Sciatic nerve (tissue), 2 donors: Measurements from ENCODE around the gene FAM107A. TPM values are rescaled to one million over a fixed set of nuclear protein-coding genes. Genes with fewer than 3 reads are reported as not detected.

Source experiments
- ATAC-seq: fragments of 200-7000 bp; cut with Tn5 transposase; one replicate; pipeline ENCODE4 v1.9.1; 2020; ENCODE audit warnings: mild to moderate bottlenecking, moderate library complexity
- DNase-seq: peaks from one replicate; pipeline ENCODE4 v3.0.0-alpha.2; 2020; ENCODE audit warnings: low spot score
- intact Hi-C: fragments of 100-400 bp; cut with DNase I; formaldehyde crosslinking; loops from one replicate; pipeline ENCODE4 v1.14.2; 2022
- total RNA-seq: library from RNA; stranded (reverse); fragmentation: NEBNext Ultra II Directional; extraction: Animal tissue kit (Norgen Biotek cat#: 25700); gene quantifications from one replicate; pipeline ENCODE4 v1.2.1, GENCODE V29; 2021
- donor health status: DM: no; HTN: no; CAD: no.
- donor health status: DM: no; HTN: no; CAD: no.

Gene FAM107A
- total RNA-seq, 1 donor from 2014 or later = 38.3 TPM

DNA sequence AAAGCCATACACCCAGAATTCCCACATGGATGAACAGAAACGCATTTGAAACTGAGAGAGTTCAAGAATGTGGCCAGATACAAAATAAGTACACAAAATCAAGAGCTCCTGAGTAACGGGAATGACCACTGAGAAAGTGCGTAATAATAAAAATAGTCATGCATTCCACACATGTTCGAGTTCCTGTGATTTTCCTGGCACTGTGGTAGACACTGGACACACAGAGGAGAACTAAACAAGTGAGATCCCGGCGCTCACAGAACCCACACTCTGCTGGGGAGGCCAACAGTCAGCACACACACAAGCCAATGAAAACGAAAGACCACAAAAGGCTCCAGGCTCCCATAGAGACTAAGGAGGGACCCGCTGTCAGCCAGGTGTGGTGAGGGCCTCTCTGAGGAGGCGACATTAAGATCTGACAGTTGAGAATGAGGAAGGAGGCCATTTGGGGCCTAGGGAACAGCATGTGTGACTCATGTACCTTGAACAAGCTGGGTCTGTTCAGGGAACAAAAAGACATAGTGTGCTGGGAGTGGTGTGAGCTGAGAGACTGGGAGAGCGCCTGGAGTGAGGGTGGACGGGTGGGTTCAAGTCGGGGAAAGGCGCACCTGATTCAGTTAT, 5.1 kb downstream of the FAM107A start:
- DNase-seq (no peak), ATAC-seq (no peak)
- intact Hi-C loops = no loop called here

DNA sequence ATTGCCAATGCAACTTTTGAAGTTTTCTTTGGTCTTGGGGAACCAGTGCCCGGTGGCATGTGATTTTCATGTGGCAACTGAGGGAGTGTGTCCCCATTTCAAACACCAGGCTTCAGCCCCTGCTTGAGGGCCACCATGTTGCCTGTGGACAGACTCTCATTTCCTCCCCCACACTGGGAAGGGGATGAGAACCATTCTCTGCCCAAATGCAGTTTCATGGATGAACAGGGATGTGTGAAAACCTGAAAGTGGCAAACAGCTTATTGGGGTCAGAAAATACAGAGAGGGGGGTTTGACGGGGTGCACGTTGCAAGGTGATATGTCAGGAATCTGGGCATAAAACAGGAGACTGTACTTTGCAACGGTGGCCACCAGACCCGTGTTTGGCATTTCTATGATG, 6.3 kb downstream of the FAM107A start:
- intact Hi-C loops = no loop called here
- DNase-seq = no peak

DNA sequence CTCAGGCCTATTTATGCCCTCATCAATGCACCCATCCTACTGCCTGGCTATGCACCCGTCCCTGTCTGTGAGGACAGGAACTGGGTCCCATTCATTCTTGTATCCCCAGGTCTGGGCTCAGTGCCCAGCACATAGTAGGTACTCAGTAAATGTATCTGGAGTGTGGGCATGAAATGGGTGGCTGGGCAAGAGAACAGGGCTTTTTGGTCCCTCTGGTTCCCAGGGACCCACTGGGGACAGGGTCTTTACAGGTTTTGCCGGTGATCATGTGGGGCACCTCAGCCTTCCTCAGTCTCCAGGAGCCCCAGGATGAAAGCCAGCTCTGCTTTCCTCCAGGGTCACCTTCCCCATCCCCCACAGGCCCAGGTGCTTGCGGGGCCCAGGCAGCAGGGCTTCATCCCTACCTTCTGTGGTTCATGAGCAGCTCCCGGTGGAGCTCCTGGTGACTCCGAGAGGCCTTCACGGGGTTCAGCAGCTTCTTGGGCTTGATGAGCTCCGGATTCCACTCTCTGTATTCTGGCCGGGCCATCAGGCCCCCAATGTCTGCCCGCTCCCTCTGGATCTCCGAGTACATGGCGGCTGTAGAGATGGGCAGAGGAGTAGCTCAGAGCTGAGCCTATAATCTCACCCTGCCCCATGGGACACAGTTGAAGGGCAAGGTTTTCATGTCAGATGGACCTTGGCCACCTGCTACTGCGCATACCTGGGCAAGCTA, 7.7 kb downstream of the FAM107A start:
- DNase-seq = no peak

More for the DNA sequence above, 6.3 kb downstream of the FAM107A start:
- ATAC-seq = no peak

GRCh38 chr3:58568572-58569286, 8.5 kb downstream of the FAM107A start:
- intact Hi-C loops = loop anchor here (5.0 kb wide), 1 partner anchor 64 kb away; no protein-coding TSS in a partner anchor
- ATAC-seq (peak; percentile 78), DNase-seq (peak; percentile 92)

More for the DNA sequence above, 7.7 kb downstream of the FAM107A start:
- ATAC-seq = no peak
- intact Hi-C loops = loop anchor here (5.0 kb wide), 1 partner anchor 63 kb away; no protein-coding TSS in a partner anchor

- ATAC-seq (no peak), DNase-seq (no peak)
- intact Hi-C loops = loop anchor here (5.0 kb wide), 1 partner anchor 65 kb away; no protein-coding TSS in a partner anchor
These were observed 10.0 kb downstream of the FAM107A start for GRCh38 chr3:58567251-58567515.

DNA sequence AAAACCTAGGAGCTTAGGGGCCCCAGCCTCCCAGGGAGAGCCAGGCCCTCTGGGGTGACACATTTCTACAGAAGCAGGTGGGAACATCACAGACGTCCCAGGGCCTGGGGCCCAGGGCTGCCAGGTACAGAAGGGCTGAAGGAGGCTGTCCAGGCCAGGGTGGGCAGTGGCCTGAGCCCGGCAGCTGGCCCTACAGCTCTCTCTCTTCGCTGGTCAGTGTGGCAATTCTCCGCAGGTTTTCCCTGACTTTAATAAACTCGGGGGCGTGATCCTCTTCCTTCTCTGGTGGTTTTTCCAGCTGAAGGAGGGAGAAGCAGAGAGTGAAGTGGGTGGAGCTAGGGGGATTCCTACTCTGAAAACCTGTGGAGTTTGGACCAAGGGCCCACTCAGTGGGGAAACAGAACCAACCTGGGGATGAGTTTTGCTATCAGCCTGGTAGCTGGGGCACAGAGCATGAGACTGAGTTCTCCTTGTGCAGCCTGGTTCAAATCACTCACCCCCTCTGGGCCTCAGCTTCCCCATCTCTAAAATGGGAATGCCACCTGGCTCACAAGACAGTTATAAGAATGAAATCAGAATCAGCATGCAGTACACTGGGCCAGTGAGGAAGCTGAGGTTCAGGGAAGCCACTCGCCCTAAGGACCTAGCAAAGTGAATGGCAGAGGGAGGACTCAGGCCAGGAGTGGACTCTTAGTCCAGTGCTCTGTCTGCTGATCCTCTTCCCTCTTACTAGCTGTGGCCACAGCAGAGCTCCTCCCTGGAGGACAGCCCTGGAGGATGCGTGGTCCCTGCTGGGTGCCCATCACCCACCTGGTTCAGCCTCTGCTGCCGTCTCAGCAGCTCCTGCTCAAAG, 10.6 kb downstream of the FAM107A start:
- ATAC-seq (no peak), DNase-seq (no peak)
- intact Hi-C loops = loop anchor here (5.0 kb wide), 1 partner anchor 66 kb away; no protein-coding TSS in a partner anchor

DNA sequence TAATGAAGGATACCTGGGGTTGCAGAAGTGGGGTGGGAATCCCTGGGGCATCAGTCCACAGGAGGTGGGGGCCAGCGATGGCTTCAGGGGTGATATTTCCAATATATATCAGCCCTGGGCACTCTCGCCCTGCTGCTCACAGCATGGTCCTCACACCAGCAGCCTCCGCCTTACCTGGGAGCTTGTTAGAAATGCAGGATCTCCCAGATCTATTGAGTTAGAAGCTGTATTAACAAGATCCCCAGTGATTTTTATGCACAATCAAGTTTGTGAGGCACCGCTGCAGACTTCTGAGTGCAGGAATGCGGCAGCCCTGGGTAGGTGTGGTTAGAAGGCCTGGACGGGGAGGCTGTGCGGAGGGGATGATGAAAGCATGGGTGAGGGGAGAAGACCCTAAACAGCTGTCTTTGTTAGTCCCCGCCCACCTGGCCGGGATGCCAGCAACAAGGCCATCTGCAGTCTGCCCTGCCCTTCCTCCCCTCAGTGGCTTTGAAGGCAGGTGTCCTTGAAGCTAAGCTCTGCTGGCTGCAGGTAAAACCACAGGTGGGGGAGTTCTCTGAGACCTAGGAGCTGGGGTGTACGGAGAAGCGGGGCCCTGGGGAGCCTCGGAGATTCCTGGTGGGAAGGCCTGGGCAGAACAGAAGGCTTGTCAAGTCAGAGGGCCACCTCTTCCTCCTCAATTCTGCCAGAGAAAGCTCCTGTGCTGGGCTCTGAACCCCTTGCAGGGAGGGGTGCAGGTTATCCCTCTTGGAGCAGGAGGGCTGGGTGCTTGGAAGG, 11.4 kb downstream of the FAM107A start:
- DNase-seq (no peak), ATAC-seq (no peak)
- intact Hi-C loops = loop anchor here (5.0 kb wide), 1 partner anchor 66 kb away; no protein-coding TSS in a partner anchor

GRCh38 chr3:58564456-58565160, 12.6 kb downstream of the FAM107A start:
- intact Hi-C loops = loop anchor here (5.0 kb wide), 1 partner anchor 68 kb away; no protein-coding TSS in a partner anchor
- DNase-seq (no peak), ATAC-seq (no peak)

GRCh38 chr3:58564054-58564453, 13.1 kb downstream of the FAM107A start:
- no peak for DNase-seq
- intact Hi-C loops = no loop called here

GRCh38 chr3:58563386-58564035, 13.7 kb downstream of the FAM107A start:
- no peak for ATAC-seq
- DNase-seq = no peak
- intact Hi-C loops = no loop called here

More at GRCh38 chr3:58564054-58564453, 13.1 kb downstream of the FAM107A start:
- ATAC-seq = no peak

DNA sequence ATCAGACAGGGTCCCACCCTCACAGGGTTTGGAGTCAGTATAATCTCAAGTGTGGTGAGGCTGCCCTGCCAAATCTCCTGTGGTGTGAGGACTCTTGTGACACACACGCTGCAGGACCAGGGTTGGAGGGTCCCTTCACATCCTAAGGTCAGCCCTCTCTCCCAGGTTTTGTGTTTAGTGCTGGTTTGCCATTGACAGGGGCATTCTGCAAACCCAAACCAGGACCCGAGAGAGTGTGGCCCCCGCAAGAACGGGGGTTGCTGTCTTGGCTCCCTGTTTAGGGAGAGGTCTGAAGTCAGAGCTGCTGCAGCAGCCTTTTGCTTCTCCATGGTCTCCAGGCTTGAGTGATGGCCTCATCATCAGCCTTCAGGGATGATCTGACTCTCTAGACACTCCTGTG, 14.7 kb downstream of the FAM107A start:
- ATAC-seq = no peak
- intact Hi-C loops = no loop called here
- DNase-seq = no peak

- peak; percentile 57 for ATAC-seq
- DNase-seq = no peak
- intact Hi-C loops = no loop called here
These were observed 16.4 kb downstream of the FAM107A start for GRCh38 chr3:58560771-58561311.

DNA sequence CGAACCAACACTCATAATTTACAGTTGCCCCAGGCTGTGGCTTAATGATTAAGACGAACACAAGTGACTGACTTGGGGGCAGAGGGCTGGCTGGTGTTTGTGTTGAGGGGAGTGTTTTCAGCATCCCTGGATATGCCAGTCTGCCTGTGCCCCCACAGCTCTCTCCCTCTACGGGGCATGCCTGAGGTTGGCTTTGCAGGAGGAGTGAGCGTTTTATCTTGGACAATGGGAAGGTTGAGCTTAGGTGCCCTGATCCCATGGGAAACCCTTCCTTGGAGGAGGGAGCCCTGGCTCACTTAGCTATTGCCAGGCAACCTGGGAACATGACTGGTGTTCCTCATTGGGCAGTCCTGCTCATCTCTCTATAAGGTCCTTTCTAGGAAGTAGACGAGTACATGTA, 17.6 kb downstream of the FAM107A start:
- intact Hi-C loops = no loop called here
- ATAC-seq (no peak), DNase-seq (peak; percentile 18)

GRCh38 chr3:58557491-58557890, 19.7 kb downstream of the FAM107A start:
- DNase-seq (no peak), ATAC-seq (peak; percentile 26)
- intact Hi-C loops = no loop called here

DNA sequence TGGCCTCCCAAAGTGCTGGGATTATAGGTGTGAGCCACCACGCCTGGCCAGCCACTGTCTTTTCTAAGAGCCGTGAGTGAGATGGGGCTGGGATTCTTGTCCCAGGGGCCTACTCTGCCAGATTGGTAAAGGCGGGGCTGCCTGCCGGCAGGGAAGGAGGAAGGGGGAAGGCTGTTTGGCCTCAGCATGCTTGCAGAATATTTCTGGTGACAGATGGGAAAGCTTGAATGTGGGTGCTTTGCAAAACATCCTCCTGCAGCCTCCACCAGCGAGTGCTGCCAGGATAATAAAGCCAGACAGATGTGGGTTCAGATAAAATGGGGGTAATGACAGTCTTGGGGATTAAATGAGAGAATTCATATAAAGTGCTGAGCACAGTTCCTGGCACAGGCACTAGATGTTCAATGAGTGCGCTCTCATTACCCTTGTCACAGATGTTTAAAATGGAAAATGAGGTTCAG, 20.4 kb downstream of the FAM107A start:
- ATAC-seq = peak; percentile 50
- intact Hi-C loops = no loop called here
- no peak for DNase-seq

DNA sequence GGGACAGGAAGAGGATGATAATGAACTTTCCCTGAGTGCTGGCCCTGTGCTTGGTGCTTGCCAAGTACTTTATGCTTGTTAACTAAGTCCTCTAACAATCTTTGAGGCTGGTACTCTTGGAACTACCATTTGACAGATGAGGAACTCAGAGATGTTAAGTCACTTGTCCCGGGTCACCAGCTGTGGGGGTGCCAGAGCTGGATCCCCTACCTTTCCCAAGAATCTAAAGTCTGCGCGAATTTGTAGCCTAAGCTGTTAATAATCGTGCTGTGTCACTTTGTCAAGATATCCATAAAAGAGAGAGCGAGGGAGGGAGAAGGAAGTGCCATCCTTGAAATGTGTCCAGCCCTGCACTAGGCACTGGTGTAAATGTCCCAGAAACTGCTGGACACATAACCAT, 21.2 kb downstream of the FAM107A start:
- intact Hi-C loops = no loop called here
- ATAC-seq (no peak), DNase-seq (no peak)

- DNase-seq (no peak), ATAC-seq (no peak)
- intact Hi-C loops = no loop called here
These were observed 22.0 kb downstream of the FAM107A start for GRCh38 chr3:58555203-58555602.
